Gastrocnemius medialis (tissue), 4 donors: ENCODE data around the gene TH. TPM values are rescaled to one million over a fixed set of nuclear protein-coding genes. Genes with fewer than 3 reads are reported as not detected.

Experiments used
- ATAC-seq, 2 donors: fragments of 150-250 bp; one replicate each; pipeline ENCODE4 v1.9.1; 2016
- DNase-seq, 2 donors: peaks; one replicate each; pipeline ENCODE4 v3.0.0-alpha.2; 2019
- H3K27ac ChIP-seq, 4 donors: fragments of 200-600 bp; sonication (generic); 1 replicate in 1 of 4; 2 replicates in 3 of 4; pipeline ENCODE4 v1.5.1; 2016 to 2018; ENCODE audit warnings: mild to moderate bottlenecking in 2 of 4, moderate library complexity in 1 of 4
- H3K27me3 ChIP-seq, 3 donors: fragments of 200-600 bp; sonication (generic) in 2 of 3; 1 replicate in 1 of 3; 2 replicates in 2 of 3; pipeline versions ENCODE4 v1.5.1 to v1.6.0; 2016 to 2019; ENCODE audit warnings: mild to moderate bottlenecking in 1 of 3, moderate library complexity in 1 of 3
- H3K36me3 ChIP-seq, 2 donors: fragments of 200-600 bp; sonication (generic) in 1 of 2; one replicate each; pipeline ENCODE4 v1.5.1; 2017 to 2018
- H3K4me1 ChIP-seq, 2 donors: fragments of 200-600 bp; sonication (generic) in 1 of 2; one replicate each; pipeline ENCODE4 v1.5.1; 2016 to 2017; ENCODE audit warnings: mild to moderate bottlenecking in 2 of 2
- H3K4me3 ChIP-seq, 4 donors: fragments of 200-600 bp; sonication (generic) in 3 of 4; 1 replicate in 1 of 4; 2 replicates in 3 of 4; pipeline ENCODE4 v1.5.1; 2016 to 2019; ENCODE audit warnings: mild to moderate bottlenecking in 2 of 4
- H3K9me3 ChIP-seq, 3 donors: fragments of 200-600 bp; sonication (generic) in 2 of 3; 1 replicate in 1 of 3; 2 replicates in 2 of 3; pipeline ENCODE4 v1.5.1; 2016 to 2019
- POLR2A ChIP-seq, 2 donors: fragments of 450-650 bp; IDR thresholded peaks; one replicate each; pipeline ENCODE4 v1.6.1; 2017; ENCODE audit warnings: antibody characterized with exemption in 2 of 2, mild to moderate bottlenecking in 2 of 2, moderate library complexity in 2 of 2
- in situ Hi-C, 4 donors: fragments of 200-750 bp; cut with MboI; loops; one replicate each; pipeline versions ENCODE4 v1.15.0 to v1.8.0; 2017; ENCODE audit warnings: low sequenced_read_pairs in 4 of 4
- intact Hi-C: fragments of 100-400 bp; cut with DNase I; formaldehyde crosslinking; loops from one replicate; pipeline ENCODE4 v1.15.1; 2023; ENCODE audit warnings: low total_unique reads
- total RNA-seq, 4 donors: library from RNA; depleted of rRNA; stranded (reverse); fragments of >200 nt; gene quantifications; one replicate each; pipeline versions ENCODE4 v1.1.0 to v1.2.3, GENCODE V29; 2016
- TF ChIP-seq, protein P1 (sequence below), 5 experiments: fragments of 450-650 bp in 3 of 5; fragments of 200-600 bp in 2 of 5; sonication (generic) in 2 of 5; IDR thresholded peaks in 4 of 5; conservative IDR thresholded peaks in 1 of 5; 1 replicate in 4 of 5; 2 replicates in 1 of 5; pipeline ENCODE4 v1.5.1; 2016 to 2019; ENCODE audit warnings: antibody characterized with exemption in 5 of 5, mild to moderate bottlenecking in 3 of 5, moderate library complexity in 3 of 5

The TH gene
- total RNA-seq, 4 donors from 2014 or later, result not detected

DNA sequence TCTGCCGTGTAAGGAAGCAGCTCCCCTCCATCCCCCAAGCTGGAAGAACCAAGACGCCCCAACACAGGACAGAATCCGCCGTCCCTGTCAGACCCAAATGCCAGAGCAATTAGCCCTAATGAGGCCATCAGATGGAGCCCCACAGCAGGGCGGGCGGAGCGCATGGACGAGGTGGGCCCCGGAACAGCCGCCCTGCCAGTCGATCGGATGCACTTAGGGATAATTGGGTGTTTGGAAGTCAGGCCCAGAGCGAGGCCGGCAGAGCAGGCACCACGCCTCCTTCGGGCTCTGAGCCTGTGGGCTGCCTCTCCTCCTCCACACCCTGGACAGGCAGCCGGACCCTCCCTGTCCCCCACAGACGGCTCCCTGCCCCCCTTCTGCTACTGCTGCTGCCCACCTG, 5.5 kb upstream of the TH start:
- Histone ChIP-seq H3K27ac (no peak overlapping the region), H3K27me3 (peaks cover 0 to 16% (median 6%) of the 10 kb centered on the region in 3 donors), H3K36me3 (no peaks in the 10 kb centered on the region), H3K9me3 (no peaks in the 10 kb centered on the region), H3K4me3 (no peak overlapping the region), H3K4me1 (no peaks in the 10 kb centered on the region)
- intact Hi-C loops (loop anchor here (5.0 kb wide), 1 partner anchor 910 kb away; no protein-coding TSS in a partner anchor), in situ Hi-C loops (loop anchor here in 3 of 4 donors (25.0 kb wide), 2 partner anchors 235 to 260 kb away; partner anchors contain the start of genes TSSC4 (in 2 of the 3), KCNQ1 (in 1 of the 3) and TRPM5 (in 1 of the 3))
- TF ChIP-seq, protein P1, sequence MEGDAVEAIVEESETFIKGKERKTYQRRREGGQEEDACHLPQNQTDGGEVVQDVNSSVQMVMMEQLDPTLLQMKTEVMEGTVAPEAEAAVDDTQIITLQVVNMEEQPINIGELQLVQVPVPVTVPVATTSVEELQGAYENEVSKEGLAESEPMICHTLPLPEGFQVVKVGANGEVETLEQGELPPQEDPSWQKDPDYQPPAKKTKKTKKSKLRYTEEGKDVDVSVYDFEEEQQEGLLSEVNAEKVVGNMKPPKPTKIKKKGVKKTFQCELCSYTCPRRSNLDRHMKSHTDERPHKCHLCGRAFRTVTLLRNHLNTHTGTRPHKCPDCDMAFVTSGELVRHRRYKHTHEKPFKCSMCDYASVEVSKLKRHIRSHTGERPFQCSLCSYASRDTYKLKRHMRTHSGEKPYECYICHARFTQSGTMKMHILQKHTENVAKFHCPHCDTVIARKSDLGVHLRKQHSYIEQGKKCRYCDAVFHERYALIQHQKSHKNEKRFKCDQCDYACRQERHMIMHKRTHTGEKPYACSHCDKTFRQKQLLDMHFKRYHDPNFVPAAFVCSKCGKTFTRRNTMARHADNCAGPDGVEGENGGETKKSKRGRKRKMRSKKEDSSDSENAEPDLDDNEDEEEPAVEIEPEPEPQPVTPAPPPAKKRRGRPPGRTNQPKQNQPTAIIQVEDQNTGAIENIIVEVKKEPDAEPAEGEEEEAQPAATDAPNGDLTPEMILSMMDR (IDR thresholded peaks at IDR 0.05 in 4 of 5, conservative IDR thresholded peaks at IDR 0.05 in 1 of 5), result no peak
- TF ChIP-seq POLR2A (IDR thresholded peaks at IDR 0.05), result no peak
- ATAC-seq (no peak), DNase-seq (no peak)

DNA sequence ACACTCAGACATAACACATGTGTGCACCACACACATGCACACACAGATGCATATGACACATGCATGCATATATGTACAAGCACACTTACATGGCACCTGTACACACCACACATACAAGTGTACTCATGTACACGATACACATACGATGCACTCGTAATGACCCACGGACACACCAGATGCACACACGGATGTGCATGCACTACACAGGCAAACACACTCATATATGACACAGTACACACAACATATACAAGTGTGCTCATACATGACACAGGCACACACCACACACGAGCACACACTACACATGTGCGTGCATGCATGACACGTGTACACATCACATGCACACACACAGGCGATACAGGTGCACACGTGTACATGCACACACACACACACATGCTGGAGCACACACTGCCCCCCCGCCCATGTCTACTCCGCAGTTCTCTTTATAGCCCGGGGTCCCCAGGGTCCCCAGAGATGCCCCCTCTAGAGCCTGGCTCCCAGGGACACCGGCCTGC, 4.8 kb upstream of the TH start:
- Histone ChIP-seq H3K4me1 (no peaks in the 10 kb centered on the region), H3K27ac (no peak overlapping the region), H3K9me3 (no peaks in the 10 kb centered on the region), H3K36me3 (no peaks in the 10 kb centered on the region), H3K27me3 (peaks cover 0 to 11% (median 6%) of the 10 kb centered on the region in 3 donors), H3K4me3 (no peak overlapping the region)
- TF ChIP-seq, protein P1 (IDR thresholded peaks at IDR 0.05 in 4 of 5, conservative IDR thresholded peaks at IDR 0.05 in 1 of 5), result no peak
- TF ChIP-seq POLR2A (IDR thresholded peaks at IDR 0.05), result no peak
- intact Hi-C loops (loop anchor here (5.0 kb wide), 1 partner anchor 909 kb away; no protein-coding TSS in a partner anchor), in situ Hi-C loops (loop anchor here in 3 of 4 donors (25.0 kb wide), 2 partner anchors 236 to 261 kb away; partner anchors contain the start of genes TSSC4 (in 2 of the 3), KCNQ1 (in 1 of the 3) and TRPM5 (in 1 of the 3))
- DNase-seq (no peak), ATAC-seq (no peak)

DNA sequence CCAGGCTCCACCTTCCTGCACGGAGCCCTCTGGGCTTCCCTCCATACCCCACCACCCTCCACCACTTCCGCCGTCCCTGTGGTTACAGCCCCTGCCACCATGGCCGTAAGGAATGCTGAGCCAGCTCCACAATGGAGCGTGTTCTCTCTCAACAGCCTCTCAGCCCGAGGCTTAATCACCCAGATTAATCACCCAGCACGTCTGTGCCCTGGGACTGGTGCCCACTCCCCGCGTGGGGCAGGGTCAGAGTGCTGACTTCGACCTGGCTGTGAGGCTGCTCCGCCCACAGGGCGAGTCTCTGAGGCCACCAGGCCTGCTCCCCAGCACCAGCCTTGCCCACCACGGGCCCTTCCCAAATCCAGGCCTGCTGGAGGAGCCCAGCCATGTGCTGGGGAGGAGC, 4.0 kb upstream of the TH start:
- intact Hi-C loops, result loop anchor here (5.0 kb wide), 1 partner anchor 908 kb away; no protein-coding TSS in a partner anchor
- in situ Hi-C loops, result loop anchor here in 3 of 4 donors (25.0 kb wide), 2 partner anchors 237 to 262 kb away; partner anchors contain the start of genes TSSC4 (in 2 of the 3), KCNQ1 (in 1 of the 3) and TRPM5 (in 1 of the 3)
- no peak for ATAC-seq

DNA sequence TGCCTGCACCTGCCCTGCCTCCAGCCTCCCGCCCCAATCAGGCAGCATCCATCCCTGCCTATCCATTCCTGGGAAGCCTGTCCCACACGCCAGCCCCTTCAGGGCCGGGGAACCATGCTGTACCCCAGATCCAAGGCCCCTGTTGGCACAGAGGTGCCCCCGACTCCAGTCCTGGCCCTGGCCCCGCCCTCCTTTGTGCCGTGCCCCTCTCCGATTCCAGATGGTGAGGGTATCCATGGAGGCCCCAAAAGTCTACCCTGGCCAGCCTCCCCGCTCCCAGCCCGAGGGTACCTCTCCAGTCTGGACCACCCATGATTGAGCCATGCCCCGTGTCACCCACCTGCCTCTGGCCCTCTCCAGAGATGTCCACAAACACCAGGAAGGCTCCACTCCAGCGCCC, 2.7 kb upstream of the TH start:
- no peaks in the 10 kb centered on the region for H3K4me1 ChIP-seq
- DNase-seq (no peak), ATAC-seq (no peak)
- H3K9me3 ChIP-seq, result no peaks in the 10 kb centered on the region
- intact Hi-C loops, result no loop called here
- in situ Hi-C loops, result loop anchor here in 2 of 4 donors (25.0 kb wide), 3 partner anchors 287 to 512 kb away; partner anchors contain the start of genes KRTAP5-6 (in 1 of the 2) and PRR33 (in 1 of the 2)
- no peak overlapping the region for H3K4me3 ChIP-seq
- H3K36me3 ChIP-seq, result no peaks in the 10 kb centered on the region
- no peak for TF ChIP-seq POLR2A (IDR thresholded peaks at IDR 0.05)
- TF ChIP-seq, protein P1 (IDR thresholded peaks at IDR 0.05 in 4 of 5, conservative IDR thresholded peaks at IDR 0.05 in 1 of 5), result no peak
- peaks cover 2 to 12% (median 6%) of the 10 kb centered on the region in 3 donors for H3K27me3 ChIP-seq
- H3K27ac ChIP-seq, result no peak overlapping the region

More for the DNA sequence above, 4.0 kb upstream of the TH start:
- Histone ChIP-seq H3K27me3 (peaks cover 0 to 6% (median 5%) of the 10 kb centered on the region in 3 donors), H3K4me1 (no peaks in the 10 kb centered on the region), H3K9me3 (no peaks in the 10 kb centered on the region), H3K36me3 (no peaks in the 10 kb centered on the region), H3K4me3 (no peak overlapping the region), H3K27ac (no peak overlapping the region)
- DNase-seq, result no peak
- TF ChIP-seq POLR2A (IDR thresholded peaks at IDR 0.05), result no peak
- TF ChIP-seq, protein P1 (IDR thresholded peaks at IDR 0.05 in 4 of 5, conservative IDR thresholded peaks at IDR 0.05 in 1 of 5), result no peak
